Ecto neural progenitor cell (in vitro differentiated cells): ENCODE measurements around the gene RANBP3L.
"Not testable (repeated sequence)": the region's sequence is repeated elsewhere in the genome, so short reads cannot be mapped to it uniquely, and the experiment has no call there.

ENCODE experiments used
- DNase-seq: peaks from one replicate; pipeline ENCODE4 v3.0.0-alpha.2; 2018; ENCODE audit warnings: low spot score

Gene RANBP3L

DNA sequence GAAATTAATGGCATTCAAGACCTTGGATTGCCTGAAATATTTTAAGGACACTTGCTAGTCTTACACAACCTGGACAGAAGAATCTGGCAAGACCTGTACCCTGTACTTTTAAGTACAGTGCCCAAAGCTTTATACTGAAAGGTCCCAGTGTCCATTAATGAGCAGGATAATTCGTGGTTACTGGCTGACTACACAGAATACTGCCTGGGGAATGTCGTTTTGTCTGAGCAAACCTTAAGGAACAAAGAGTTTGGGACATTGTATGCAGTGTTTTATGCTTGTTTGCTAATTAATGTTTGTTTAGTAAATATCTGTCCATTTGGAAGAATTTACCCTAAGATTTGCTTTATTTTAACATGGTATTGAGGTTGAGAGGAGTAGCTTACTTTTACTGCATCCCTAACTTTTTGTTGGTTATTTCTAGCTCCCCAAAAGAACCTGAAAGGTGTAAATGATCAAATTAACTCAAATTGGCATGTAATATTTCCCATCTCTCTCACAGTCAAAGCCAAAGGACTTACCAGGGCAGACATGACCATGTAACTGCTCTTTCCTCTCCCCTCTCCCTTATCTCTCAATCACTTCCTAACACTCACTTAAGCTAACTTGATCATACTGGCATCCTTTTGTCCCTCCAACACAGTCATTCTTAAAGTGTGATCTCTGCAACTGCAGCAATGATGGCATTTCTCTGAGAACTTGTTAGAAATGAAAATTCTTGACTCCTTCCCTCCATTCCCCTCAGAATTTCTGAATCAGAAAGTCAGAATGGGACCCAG lies 15.7 kb downstream of the RANBP3L start:
- no peak for DNase-seq

DNA sequence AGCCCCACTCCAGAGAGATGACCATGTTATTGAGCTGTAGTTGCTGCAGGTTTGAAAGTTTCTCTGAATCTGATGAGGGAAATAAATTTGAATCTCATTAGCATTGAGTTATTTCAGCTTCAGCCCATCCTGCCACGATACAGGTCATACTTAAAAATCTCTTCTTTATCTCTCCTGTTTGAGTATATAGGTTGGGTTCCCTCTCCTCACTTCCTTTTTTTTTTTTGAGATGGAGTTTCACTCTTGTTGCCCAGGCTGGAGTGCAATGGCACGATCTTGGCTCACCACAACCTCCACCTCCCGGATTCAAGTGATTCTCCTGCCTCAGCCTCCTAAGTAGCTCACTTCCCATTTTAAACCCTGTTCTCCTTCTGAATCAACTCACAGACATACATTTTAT lies 17.9 kb downstream of the RANBP3L start:
- not testable (repeated sequence) for DNase-seq

DNA sequence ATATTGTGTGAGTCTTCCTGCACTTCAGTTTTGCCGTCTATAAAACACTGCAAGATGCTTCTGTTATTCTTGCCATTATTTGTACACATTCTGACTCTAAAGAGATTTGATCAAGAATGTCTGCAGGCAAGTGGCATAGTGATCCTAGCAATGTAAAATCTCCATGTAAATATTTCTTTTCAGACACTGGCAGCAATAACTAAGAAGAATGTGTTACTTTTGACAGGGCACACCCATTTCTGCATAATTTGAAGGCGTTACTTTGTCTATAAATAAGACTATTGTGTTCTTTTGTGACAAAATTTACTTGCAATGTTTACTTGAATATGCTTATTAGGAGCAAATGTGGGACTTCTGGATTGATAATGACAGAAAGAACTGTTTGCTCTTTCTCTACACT lies 20.1 kb downstream of the RANBP3L start:
- no peak for DNase-seq

DNA sequence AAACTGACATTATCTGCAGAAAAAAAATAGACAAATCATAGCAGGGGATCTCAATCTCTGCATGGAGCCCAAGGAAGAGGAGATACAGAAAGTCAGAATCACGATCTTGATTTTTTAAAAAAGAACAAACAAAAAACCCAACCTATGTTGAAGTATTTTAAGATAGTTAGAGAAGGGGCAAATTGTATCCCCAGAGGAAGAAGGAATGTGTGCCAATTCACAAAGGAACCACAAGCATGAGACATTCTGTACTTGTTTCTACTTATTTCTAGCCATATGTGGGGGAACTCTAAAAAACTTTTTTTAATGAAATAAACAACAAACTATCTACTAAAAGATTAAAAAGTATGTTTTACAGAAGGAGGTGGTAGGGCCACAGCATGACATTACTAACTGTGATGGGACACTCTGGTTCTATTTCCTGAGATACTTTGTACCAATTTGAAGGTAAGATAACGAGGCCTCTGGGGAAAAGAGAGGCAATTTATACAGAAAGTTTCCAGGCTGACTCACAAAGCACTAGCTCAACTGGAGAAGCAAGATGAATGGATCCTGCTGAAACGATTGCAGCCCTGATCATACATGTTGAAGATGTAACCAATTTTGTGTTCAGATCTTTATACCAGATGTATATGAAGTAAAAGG lies 22.5 kb downstream of the RANBP3L start:
- no peak for DNase-seq

DNA sequence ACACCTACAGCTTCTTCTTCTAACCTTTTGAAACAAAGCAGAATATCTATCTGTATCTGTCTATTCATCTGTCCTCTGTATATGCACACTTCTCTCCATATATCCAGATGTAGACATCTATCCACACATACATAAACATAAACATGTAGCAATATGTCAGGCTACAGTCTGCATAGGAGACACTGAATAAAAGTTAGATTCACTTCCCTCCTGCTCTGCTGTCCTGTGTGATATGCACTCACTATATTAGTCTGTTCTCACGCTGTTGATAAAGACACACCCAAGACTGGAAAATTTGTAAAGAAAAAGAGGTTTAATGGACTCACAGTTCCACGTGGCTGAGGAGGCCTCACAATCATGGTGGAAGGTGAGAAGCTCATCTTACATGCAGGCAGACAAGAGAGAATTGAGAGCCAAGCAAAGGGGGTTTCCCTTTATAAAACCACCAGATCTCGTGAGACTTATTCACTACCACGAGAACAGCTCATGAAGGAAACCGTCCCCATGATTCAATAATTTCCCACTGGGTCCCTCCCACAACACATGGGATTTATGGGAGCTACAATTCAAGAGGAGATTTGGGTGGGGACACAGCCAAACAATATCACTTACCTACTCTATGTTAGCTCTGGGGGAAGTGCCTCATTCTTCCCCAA lies 24.1 kb downstream of the RANBP3L start:
- DNase-seq = no peak

DNA sequence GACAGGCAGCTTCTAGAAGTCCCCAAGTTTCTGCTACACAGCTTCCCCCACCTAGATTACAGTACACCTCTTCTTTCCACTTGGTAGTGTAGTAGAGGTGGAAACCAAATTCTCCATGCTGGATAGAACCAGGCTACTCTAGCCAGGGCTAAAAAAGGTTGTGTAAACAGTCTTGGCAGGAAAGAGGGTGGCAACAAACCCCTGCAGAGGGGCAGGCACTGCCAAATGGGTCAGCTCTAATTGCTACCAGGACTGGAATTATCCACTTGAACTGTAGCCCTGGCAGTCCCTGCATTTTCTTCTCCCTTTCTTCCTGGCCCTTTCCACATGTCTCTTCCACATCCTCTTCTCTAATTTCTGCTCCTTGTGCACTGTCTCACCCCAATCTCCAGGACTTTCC lies 24.8 kb downstream of the RANBP3L start:
- no peak for DNase-seq

DNA sequence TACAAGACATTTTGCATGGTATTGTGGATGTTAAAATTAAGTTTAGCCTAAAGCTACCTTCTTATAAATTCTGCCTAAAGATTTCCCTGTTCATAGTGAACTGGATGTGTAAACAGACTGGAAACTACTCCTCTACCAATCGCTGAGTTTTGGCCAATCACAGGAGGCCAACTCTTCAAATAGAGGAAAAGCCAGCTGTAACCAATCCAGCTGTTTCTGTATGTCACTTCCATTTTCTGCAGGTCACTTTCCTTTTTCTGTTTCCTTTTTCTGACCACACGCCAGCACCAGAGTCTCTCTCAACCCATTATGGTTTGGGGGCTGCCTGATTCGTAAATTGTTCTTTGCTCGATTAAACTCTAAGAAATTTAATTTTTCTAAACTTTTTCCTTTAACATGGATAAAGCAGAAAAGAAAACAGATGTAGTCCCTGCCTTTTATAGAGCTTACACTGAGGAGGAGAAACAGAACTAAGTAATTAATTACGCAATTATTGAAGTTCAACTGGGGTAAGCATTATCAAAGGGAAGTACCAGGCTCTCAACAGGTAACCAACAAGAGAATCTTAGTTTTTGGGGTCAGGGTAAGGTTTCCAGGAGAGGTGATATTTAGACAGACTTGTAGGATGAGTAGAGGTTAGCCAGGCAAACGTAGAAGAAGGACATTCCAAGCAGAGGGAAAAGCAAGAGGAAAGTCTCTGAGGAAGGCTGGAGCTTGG lies 27.7 kb downstream of the RANBP3L start:
- no peak for DNase-seq

DNA sequence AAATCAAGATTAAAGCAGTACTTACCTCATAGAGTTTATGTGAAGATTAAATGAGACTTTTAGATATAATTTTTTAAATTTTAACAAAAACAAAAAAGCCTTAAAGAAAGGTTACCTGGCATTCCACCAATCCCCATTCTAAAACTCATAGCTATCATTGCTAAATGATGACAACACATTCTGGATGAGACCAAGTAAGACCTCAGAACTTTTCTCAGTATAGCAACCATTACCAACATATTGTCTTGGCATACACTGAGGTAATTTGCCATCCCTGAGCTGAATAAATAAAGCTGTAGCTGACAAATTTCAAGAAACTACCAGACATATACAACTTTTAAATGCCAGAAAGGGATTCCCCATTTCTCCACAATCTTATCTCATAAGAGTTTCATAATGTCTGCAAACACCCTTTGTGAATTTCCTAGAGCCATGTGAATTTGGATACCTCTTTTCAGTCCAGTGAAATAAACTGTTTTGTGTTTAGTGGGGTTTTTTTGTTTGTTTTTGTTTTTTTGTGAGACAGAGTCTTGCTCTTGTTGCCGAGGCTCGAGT lies 29.5 kb downstream of the RANBP3L start:
- no peak for DNase-seq

DNA sequence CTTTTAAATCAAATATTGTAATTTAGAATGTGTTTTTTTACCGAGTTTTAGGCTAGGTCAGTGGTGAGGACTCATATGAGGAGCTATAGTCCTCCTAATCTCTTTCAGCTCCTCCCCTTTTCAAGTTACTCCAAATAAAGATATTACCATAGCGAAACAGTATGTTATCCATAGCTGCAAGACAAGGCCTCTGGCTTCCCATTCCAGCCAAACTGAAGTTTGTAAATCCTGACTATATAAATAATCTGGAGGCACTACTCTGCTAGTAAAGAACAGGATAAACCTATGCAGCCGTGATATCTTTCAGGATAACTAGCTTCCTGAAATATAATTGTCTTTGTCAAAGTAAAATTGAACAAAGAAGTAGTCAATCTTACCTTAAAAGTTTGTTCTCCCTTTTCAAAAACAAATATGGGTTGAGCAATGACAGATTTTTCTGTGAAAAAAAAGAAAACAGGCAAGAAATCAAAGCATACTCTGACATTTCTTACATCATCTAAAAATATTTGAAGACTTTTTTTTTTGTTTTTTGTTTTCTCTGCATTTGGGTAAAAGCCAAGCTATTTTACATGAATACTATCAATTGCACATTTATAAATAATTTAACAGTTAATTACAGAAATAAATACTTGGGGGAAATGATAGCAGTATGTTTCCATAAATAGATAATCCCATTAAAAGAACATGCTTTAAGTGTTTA lies 30.7 kb downstream of the RANBP3L start:
- DNase-seq = no peak

DNA sequence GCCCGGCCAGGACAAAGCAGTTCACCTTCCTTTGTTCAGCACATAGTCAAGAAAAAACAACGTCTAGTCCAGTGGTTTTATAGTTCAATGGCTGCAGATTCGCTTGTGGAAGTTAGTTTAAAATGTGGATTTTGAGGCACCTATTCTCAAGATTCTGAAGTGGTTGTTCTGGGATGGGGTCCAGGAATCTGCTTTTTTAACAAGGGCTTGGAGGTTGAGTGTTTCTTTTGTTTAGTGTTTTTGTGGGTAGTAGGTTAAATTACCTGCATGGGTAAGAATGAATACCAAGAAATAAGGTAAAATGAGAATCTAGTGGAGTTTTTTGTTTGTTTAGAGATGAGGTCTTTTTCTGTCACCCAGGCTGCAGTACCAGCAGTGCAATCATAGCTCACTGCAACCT lies 31.5 kb downstream of the RANBP3L start:
- DNase-seq = no peak

DNA sequence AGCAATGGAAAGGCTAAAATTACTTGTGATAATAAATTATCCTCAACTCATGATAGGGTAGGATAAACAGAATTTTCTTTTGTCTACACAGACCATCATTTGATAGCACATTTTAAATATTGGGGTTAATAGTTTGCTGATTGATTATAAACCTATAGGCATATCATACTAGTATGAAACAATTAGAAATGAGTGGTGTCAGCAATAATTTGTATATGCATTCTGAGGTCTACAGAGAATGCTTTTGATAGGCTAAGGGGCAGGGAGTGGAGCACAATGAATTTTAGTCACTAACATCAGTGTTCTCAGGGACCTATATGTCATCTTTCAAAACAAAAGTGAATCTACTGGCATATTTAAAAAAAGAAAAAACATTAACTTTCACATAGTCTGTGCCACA lies 32.2 kb downstream of the RANBP3L start:
- DNase-seq = no peak

DNA sequence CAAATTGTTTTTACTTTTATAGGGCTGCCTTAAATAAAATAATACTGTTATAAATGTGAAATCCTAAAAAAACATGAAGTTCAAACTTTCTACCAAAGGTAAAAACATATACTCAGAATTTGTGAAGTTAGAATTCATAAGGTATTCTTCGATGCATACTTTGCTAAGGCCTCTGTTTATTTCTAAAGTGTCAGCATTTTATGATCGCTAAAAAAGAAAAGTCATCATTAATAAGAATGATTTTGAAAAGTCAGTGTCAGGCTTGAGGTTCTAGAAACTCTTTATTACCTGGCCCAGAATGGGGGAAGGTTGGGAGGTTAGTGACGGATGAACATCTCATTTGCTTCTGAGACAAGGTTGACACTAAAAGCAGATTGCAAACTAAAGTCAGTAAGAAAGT lies 33.8 kb downstream of the RANBP3L start:
- no peak for DNase-seq

DNA sequence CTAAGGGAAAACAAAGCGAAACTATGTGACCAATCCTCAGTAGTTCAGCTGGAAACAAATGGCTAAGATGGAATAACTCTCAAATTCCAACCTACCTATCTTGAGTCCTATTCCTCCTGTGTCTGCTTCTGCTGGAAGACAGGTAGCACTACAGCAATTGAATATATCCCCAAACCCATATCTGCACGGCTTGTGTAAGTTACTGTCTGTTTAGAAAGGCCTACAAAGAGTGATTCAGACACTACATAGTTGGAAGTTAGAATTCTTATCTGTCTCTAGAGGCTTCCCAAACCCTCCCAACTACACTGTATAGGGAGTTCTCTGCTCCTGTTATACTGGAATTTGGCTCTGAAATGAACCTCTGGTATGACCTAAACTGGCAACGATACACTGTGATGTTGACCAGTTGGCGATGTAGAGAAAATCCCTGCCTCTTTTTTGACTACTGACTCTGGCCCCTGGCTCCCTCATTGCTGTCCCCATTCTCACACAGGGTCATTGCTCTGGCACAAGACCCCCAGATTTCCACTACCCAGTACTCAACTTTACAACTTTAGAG lies 37.4 kb downstream of the RANBP3L start:
- no peak for DNase-seq

DNA sequence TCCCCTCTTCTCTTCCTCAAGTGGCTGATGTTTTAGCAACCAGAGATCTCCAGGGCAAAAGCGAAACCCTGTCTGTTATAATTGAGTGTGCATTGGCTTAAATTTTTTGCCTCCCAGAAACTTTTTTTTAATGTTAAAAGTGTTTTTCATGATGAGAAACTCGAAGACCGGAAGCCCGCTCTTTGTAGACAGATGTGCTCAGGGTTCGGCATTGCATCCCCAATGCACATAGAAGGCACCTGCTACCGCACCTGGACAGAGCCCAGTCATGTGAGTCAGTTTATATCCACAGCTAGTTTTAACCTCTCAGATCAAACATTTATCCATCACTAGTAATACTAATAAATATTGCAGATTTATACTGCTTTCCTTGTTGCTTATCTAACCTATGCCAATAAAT lies 40.5 kb downstream of the RANBP3L start:
- DNase-seq = no peak

DNA sequence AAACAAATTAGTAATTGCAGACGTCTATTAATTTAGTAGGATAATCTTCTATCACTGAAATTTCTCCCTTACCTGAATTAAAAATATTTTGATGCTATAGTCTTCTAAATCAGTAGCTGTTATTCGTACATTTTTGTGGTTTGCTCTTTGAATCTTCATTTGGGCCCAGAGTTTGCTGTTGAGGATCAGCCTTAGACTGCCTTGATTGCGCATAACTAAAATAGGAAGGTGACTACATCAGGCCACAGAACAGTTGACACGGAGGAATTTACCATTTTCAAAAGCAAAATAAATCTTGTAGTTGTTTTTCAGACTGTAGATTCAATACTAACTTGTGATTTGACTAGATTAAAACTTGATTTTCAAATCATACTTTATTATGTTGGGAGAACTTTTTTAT lies 48.1 kb downstream of the RANBP3L start:
- DNase-seq = no peak

DNA sequence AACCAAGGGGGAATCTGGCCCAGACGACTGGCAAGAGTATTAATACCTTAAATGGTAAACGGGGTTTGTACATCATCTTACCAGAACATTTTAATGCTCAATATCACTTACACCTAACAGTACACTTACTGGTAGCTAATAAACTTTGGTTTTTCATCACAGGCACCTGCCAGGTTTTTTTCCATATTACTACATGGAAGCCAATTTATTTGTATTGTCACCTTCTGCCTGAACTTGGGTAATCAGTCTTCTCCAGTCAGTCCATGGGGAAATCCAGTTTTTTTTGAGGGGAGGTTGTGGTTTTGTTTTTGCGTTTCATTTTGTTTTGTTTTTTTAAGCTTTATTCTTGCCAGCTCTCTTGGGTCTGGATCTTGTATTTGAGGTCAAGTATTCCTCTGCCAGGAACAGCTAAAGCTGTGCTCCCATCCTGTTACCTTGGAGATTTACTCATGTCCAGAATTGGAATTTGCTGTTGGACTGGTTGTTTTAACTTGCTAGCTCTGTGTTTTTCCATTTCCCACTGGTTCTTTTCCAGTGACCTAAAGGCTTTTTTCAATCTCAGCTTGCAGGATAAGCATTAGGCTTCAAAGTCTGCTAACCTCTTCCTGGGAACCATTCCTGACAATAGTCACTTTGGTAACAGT lies 48.9 kb downstream of the RANBP3L start:
- DNase-seq = no peak

DNA sequence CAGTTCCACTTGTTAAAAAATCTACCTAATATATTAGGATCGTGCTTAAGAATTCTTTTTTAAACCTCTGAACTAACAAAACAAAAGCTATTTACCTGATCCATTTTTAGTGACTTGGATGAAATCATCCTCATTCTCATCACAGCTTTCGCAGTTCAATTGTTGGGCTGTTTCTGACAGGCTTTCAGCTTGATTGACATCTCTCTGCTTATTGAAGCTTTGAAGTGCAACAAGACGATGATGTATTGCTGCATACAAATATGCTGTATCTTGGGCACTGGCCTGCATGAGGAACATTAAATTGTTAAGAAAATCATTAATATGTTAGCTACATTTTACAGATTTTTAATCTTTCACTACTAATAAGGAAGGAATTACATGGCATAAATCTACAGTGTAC lies 50.5 kb downstream of the RANBP3L start:
- DNase-seq = no peak

DNA sequence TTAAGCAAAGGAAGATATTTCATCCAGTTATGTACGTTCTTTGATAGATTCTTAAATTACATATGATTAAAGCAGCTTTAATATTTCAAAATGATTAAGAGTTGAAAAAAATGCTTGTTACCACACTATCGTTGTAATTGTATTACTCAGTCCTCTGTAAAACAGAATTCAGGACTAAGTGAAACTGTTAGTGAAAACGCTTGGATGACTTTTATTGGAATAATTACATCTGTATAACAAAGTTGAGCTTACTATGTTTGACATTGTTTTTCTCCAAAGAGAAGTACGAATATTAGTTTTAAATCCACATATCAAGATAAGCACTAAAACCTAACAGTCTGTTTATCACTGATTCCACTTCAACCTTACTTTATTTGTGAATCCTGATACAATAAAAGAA lies 51.3 kb downstream of the RANBP3L start:
- no peak for DNase-seq

DNA sequence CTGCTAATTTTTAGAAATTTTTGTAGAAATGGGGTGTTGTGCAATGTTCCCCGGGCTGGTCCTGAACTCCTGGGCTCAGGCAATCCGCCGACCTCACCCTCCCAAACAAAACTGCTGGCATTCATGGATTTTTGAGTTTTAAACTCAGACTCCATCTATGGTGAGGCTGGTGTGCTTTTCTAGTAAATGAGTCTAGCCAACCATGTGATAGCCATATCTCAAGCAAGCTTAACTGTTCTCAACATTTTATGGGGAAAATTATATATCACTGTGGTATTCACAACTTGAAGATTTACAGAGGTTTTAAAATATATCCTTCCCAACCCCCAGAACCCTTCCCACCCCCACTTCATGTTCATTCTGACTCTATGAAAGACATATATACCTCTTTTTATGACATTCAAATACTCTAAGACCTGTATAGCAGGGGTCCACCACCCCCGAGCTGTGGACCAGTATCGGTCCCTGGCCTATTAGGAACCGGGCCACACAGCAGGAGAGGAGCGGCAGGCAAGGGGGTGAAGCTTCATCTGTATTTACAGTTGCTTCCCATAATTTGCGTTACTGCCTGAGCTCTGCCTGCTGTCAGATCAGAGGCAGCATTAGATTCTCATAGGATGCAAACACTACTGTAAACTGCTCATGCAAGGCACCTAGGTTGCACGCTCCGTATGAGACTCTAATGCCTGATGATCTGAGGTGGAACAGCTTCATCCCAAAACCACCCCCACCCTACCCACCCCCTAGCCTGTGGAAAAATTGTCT lies 55.5 kb downstream of the RANBP3L start:
- no peak for DNase-seq

DNA sequence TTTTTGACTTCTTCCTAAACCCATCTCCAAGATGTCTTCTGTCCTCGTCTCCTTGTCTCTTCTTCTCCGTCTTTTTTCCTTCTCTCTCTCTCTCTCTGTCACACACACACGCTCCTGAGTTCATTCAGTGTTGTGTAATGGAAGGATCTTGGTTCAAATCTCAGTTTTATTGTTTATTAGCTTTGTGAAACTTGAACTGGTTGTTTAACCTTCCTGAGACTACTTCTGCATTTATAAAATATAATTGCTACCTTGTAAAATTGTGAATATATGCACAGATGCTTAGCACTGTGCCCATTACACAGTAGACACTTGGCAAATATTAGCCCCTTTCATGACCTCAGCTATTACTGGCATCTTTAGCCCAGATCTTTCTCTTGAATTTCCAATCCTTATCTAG lies 57.6 kb downstream of the RANBP3L start:
- no peak for DNase-seq
